ENCODE results near the gene LHX8. TPM values are rescaled to one million over a fixed set of nuclear protein-coding genes. Genes with fewer than 3 reads are reported as not detected.

Gene LHX8
- total RNA-seq, 8 experiments from 2014 or later: 0.14 to 0.52 (median 0.17) TPM; not detected in 5

- no peak for ATAC-seq (replicated peaks in 6 of 8)
- in situ Hi-C loops (cut with MboI; ENCODE audit: low pct_unique_long_range_greater_than_20kb in 2 of 9, low sequenced_read_pairs in 9 of 9, unreplicated experiment in 9 of 9): no loop called here
- Histone ChIP-seq H3K27ac (no peak overlapping the region), H3K4me3 (no peak overlapping the region), H3K4me1 (replicated peaks in 1 of 2) (peaks cover 7 to 14% of the 10 kb centered on the region in 2 donors)
- WGBS, 10 experiments: 9 to 91% (median 58%) methylated on average over 3 to 27 of the region's 27 CpGs
These were observed 6.1 kb upstream of the LHX8 start for GRCh38 chr1:75127916-75128717.

DNA sequence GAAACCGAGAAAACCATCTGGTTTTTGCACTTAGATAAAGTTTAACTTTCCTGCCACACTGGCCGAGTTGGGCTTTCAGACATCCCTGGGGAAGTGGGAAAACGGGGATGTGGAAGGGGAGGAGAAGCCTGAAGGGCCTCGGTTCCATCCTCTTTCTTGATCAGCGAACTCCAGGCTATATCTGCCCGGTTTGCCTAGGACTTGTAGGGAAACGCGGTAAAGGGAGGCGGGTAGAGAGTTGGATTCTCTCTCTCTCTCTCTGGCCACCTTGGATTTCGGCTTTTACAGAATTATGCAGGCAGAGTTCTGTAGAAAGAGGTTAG is 4.6 kb upstream of the LHX8 start:
- 0 to 80% (median 14%) methylated on average over 1 to 10 of the region's 10 CpGs; no CpG with 5 or more reads in 1 of the 10 experiments for WGBS, 10 experiments
- no peak overlapping the region for H3K27ac ChIP-seq
- no peak for ATAC-seq (replicated peaks in 6 of 8)
- in situ Hi-C loops (cut with MboI; ENCODE audit: low pct_unique_long_range_greater_than_20kb in 2 of 9, low sequenced_read_pairs in 9 of 9, unreplicated experiment in 9 of 9): no loop called here
- peaks cover 7 to 14% of the 10 kb centered on the region in 2 donors for H3K4me1 ChIP-seq (replicated peaks in 1 of 2)
- H3K4me3 ChIP-seq: no peak overlapping the region

GRCh38 chr1:75129983-75130789 is 4.0 kb upstream of the LHX8 start:
- 3 to 40% (median 9%) methylated on average over 6 to 34 of the region's 40 CpGs for WGBS, 10 experiments
- H3K4me3 ChIP-seq: no peak overlapping the region
- in situ Hi-C loops (cut with MboI; ENCODE audit: low pct_unique_long_range_greater_than_20kb in 2 of 9, low sequenced_read_pairs in 9 of 9, unreplicated experiment in 9 of 9): no loop called here
- H3K4me1 ChIP-seq (replicated peaks in 1 of 2): peaks cover 7 to 17% of the 10 kb centered on the region in 2 donors
- peak in 5 of 8 experiments; percentile 25 to 55 (median 41) for ATAC-seq (replicated peaks in 6 of 8)
- no peak overlapping the region for H3K27ac ChIP-seq

- 0 to 47% (median 6%) methylated on average over 1 to 28 of the region's 36 CpGs; no CpG with 5 or more reads in 1 of the 10 experiments for WGBS, 10 experiments
- H3K4me3 ChIP-seq: no peak overlapping the region
- in situ Hi-C loops (cut with MboI; ENCODE audit: low pct_unique_long_range_greater_than_20kb in 2 of 9, low sequenced_read_pairs in 9 of 9, unreplicated experiment in 9 of 9): no loop called here
- no peak overlapping the region for H3K27ac ChIP-seq
- H3K4me1 ChIP-seq (replicated peaks in 1 of 2): peaks cover 7 to 23% of the 10 kb centered on the region in 2 donors
- ATAC-seq (replicated peaks in 6 of 8): peak in 6 of 8 experiments; percentile 13 to 69 (median 58)
These were observed 3.2 kb upstream of the LHX8 start for GRCh38 chr1:75130865-75131564.

GRCh38 chr1:75131565-75132241 is 2.5 kb upstream of the LHX8 start:
- 0 to 18% (median 9%) methylated on average over 2 to 24 of the region's 27 CpGs; no CpG with 5 or more reads in 1 of the 10 experiments for WGBS, 10 experiments
- in situ Hi-C loops (cut with MboI; ENCODE audit: low pct_unique_long_range_greater_than_20kb in 2 of 9, low sequenced_read_pairs in 9 of 9, unreplicated experiment in 9 of 9): no loop called here
- Histone ChIP-seq H3K4me1 (replicated peaks in 1 of 2) (peaks cover 7 to 24% of the 10 kb centered on the region in 2 donors), H3K27ac (no peak overlapping the region), H3K4me3 (no peak overlapping the region)
- no peak for ATAC-seq (replicated peaks in 6 of 8)

DNA sequence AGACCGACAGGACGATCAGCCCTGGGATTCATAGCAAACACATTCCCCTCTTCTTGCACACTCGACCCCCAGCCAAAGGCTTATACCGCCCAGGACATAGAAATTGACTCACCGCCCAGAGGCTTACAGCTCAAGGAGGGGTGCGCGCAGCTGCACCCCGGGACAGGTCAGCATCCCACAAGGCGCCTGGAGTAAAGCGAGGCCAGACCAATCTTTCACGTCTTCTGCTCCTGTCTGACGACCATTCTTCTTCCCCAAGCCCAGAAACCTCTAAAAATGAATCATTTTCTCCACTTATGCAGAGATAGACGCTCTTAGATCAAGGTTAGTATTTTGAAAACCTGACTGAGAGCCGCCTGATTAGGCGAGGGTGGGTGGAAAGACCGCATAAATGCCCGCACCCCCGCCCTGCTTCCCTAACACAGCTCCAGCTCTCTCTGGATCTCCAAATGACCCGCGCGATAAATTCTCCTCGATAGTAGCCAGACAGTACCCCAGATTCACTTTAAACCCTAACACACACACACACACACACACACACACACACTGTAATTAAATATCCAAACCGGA is 1.9 kb upstream of the LHX8 start:
- Histone ChIP-seq H3K4me1 (replicated peaks in 1 of 2) (peaks cover 7 to 24% of the 10 kb centered on the region in 2 donors), H3K27ac (no peak overlapping the region), H3K4me3 (no peak overlapping the region)
- ATAC-seq (replicated peaks in 6 of 8): no peak
- 0 to 17% (median 8%) methylated on average over 1 to 19 of the region's 23 CpGs; no CpG with 5 or more reads in 1 of the 10 experiments for WGBS, 10 experiments
- in situ Hi-C loops (cut with MboI; ENCODE audit: low pct_unique_long_range_greater_than_20kb in 2 of 9, low sequenced_read_pairs in 9 of 9, unreplicated experiment in 9 of 9): no loop called here

DNA sequence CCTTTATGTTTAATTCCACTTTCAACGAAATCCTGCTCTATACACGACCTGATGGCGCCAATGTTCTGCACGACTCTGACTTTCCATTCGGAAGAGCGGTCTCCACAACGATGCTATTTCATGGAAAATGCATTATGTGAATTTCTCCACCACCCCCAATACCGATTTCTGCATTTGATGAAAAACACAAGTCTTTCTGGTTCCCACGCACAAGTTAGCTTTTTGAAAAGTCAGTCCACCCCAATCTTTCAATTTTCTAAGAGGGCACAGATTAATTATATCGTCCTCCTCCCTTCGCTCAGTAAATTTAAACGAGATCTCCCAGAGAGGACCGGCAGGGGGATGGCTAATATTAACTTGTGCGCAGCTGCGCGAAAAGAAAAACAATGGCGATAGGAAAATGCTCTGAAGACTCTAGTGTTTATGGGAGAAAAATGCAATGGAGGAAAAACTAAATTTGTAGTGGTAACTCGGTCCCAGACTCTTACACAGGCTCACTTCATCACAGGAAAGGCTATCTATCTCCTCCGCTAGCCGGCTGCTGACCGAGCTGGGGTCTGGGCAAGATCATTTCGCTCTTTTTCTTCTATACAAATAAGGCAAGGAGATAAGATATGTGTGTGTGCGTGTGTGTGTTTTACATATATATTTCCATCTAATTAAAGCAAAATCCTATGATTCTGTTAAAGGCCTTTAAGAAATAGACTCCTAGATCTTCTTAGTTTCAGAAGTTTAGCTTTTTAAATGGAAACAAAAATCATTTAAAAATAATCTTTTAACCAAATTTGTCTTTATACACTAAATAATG is 1.2 kb upstream of the LHX8 start:
- in situ Hi-C loops (cut with MboI; ENCODE audit: low pct_unique_long_range_greater_than_20kb in 2 of 9, low sequenced_read_pairs in 9 of 9, unreplicated experiment in 9 of 9): no loop called here
- ATAC-seq (replicated peaks in 6 of 8): no peak
- H3K4me1 ChIP-seq (replicated peaks in 1 of 2): peaks cover 7 to 24% of the 10 kb centered on the region in 2 donors
- WGBS, 10 experiments: 1 to 46% (median 6%) methylated on average over 3 to 23 of the region's 23 CpGs
- no peak overlapping the region for H3K4me3 ChIP-seq
- H3K27ac ChIP-seq: no peak overlapping the region

DNA sequence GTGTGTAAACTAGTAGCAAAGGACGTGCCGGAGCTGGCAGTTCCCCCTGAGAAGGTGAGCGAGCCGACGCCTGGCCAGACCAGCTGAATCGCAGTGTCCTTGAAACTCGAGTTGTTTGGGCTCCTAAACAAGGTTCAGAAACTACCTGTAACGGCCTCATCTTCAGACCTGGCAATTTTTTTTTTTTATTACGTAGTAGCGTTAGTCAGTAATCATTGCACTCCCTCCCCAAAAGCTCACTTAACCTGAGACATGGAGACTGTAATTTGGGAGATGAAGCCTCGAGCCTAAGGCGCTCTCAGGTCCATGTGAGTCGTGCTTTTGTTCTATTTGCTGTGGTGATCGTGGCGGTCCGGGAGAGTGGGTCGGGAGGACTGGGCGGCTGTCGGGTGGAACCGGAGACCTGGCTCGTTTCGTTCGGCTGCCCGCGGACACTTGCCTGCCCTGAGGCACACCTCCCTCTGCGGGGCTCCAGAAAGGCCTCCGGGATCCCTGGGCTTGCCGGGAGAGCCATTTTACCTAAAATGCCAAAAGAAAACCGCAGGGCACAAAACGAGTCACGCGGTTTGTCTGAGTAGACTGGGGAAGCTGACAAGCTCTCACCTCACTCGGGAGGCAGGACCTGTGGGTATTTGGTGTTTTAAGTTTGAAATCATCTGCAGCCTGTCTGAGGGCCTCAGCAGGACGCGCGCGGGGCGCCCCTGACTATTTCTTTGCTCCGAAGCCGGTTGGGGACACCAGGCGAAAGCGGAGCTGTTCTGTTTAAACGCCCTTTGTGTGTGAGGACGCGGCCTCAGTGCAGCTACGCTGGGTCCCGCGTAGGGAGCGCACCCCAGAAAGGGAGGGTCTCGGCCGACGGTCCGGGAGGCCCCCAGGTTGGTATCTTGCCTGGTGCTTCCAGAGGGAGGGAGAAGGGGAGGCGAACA is 722 bp downstream of the LHX8 start:
- in situ Hi-C loops (cut with MboI; ENCODE audit: low pct_unique_long_range_greater_than_20kb in 2 of 9, low sequenced_read_pairs in 9 of 9, unreplicated experiment in 9 of 9): no loop called here
- Histone ChIP-seq H3K27ac (no peak overlapping the region), H3K4me3 (no peak overlapping the region), H3K4me1 (replicated peaks in 1 of 2) (peaks cover 6 to 24% of the 10 kb centered on the region in 2 donors)
- WGBS, 10 experiments: 0 to 23% (median 2%) methylated on average over 3 to 35 of the region's 54 CpGs; no CpG with 5 or more reads in 3 of the 10 experiments
- peak in 2 of 8 experiments; percentile 3 to 13 for ATAC-seq (replicated peaks in 6 of 8)

DNA sequence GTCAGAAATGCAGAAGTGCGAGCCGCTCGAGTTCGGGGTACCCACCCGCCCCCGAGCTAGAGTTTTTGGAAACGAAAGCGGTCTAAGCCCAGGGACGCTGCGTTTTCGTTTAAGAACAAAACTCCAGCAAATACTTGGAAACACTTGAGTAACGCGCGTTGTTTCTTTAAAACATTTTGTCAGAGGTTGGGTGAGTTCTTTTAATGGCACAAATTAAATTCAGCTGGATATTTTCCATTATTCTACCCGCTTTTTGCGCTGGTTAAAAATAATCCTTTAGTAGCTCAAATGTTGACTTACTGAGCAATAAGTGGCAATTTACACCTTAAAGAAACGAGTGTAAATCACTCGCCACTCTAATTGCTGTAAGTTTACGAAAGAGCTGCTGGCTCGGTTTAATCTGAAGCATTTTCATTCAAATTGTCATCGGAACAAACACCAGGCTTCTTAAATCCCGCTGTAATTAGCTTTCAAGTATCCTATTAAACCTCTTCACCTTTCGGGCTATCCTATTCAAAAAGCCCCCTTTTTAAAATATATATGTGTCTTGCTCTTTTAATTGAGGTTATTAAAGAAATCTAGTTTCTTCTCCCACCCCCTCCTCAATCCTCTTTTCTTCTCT is 1.5 kb downstream of the LHX8 start:
- 0 to 13% (median 1%) methylated on average over 4 to 23 of the region's 23 CpGs for WGBS, 10 experiments
- Histone ChIP-seq H3K4me3 (peak overlapping the region in 2 of 5 donors; percentile 20 to 33), H3K4me1 (replicated peaks in 1 of 2) (peaks cover 0 to 16% of the 10 kb centered on the region in 2 donors), H3K27ac (no peak overlapping the region)
- in situ Hi-C loops (cut with MboI; ENCODE audit: low pct_unique_long_range_greater_than_20kb in 2 of 9, low sequenced_read_pairs in 9 of 9, unreplicated experiment in 9 of 9): no loop called here
- ATAC-seq (replicated peaks in 6 of 8): no peak

GRCh38 chr1:75136195-75136815 is 2.1 kb downstream of the LHX8 start:
- ATAC-seq (replicated peaks in 6 of 8): peak; percentile 63 to 93 (median 90)
- in situ Hi-C loops (cut with MboI; ENCODE audit: low pct_unique_long_range_greater_than_20kb in 2 of 9, low sequenced_read_pairs in 9 of 9, unreplicated experiment in 9 of 9): no loop called here
- peak overlapping the region; percentile 5 to 33 (median 20) for H3K4me3 ChIP-seq
- WGBS, 10 experiments: 0 to 1% (median 0%) methylated on average over 1 to 25 of the region's 64 CpGs; no CpG with 5 or more reads in 6 of the 10 experiments
- H3K4me1 ChIP-seq (replicated peaks in 1 of 2): peaks cover 0 to 11% of the 10 kb centered on the region in 2 donors
- no peak overlapping the region for H3K27ac ChIP-seq
